Stomach (tissue), 4 donors: Measurements from ENCODE around the gene FARS2.

Experiments used
- CTCF ChIP-seq, 7 experiments: fragments of 450-650 bp in 4 of 7; fragments of 200-600 bp in 3 of 7; sonication (generic) in 3 of 7; IDR thresholded peaks; one replicate each; pipeline ENCODE4 v1.5.1; 2016 to 2019; ENCODE audit warnings: antibody characterized with exemption in 7 of 7, control low read depth in 2 of 7, mild to moderate bottlenecking in 1 of 7
- EP300 ChIP-seq: sonication (generic); formaldehyde crosslinking; IDR thresholded peaks from one replicate; pipeline ENCODE4 v1.6.1; 2017; ENCODE audit warnings: antibody characterized with exemption
- POLR2A ChIP-seq, 4 donors: fragments of 450-650 bp; IDR thresholded peaks; one replicate each; pipeline ENCODE4 v1.6.1; 2016; ENCODE audit warnings: antibody characterized with exemption in 4 of 4, control low read depth in 2 of 4, mild to moderate bottlenecking in 1 of 4, moderate library complexity in 1 of 4

- TF ChIP-seq CTCF (IDR thresholded peaks at IDR 0.05) = no peak
- no peak for TF ChIP-seq EP300
- TF ChIP-seq POLR2A (IDR thresholded peaks at IDR 0.05) = no peak
These were observed 16.3 kb downstream of the FARS2 start for GRCh38 chr6:5277589-5277988.
